ENCODE data around the gene NUP155. TPM values are rescaled to one million over a fixed set of nuclear protein-coding genes. Genes with fewer than 3 reads are reported as not detected.
"Not testable (repeated sequence)": the region's sequence is repeated elsewhere in the genome, so short reads cannot be mapped to it uniquely, and the experiment has no call there.

NUP155 gene
- total and polyA plus RNA-seq, 2 experiments from 2014 or later: 10.8 to 23.9 TPM

- Histone ChIP-seq H3K27me3 (replicated peaks; ENCODE audit: insufficient read depth) (no peaks in the 10 kb centered on the region), H3K9ac (no peak overlapping the region), H3K4me1 (ENCODE audit: insufficient read depth) (no peaks in the 10 kb centered on the region), H4K20me1 (ENCODE audit: insufficient read depth) (no peaks in the 10 kb centered on the region), H3K9me3 (ENCODE audit: low read depth) (no peaks in the 10 kb centered on the region), H3K9me2 (ENCODE audit: insufficient read depth) (no peaks in the 10 kb centered on the region), H3K79me2 (ENCODE audit: insufficient read depth) (no peaks in the 10 kb centered on the region), H3K4me2 (ENCODE audit: unreplicated experiment) (no peak overlapping the region), H3F3A (ENCODE audit: insufficient read depth) (peaks cover 7% of the 10 kb centered on the region; the same call in 1 of the 2 replicates), H2AFZ (no peak overlapping the region), H3K36me3 (ENCODE audit: low read depth) (peaks cover 9% of the 10 kb centered on the region; the same call in 1 of the 2 replicates), H3K4me3 (no peak overlapping the region), H3K27ac (no peak overlapping the region)
- in situ Hi-C loops (cut with MboI): loop anchor here (10.0 kb wide), 1 partner anchor 424 kb away; no protein-coding TSS in a partner anchor
- TF ChIP-seq EZH2 (IDR thresholded peaks at IDR 0.05; ENCODE audit: insufficient read depth, poor library complexity, severe bottlenecking): no peak
- TF ChIP-seq EZH2phosphoT487 (IDR thresholded peaks at IDR 0.05; ENCODE audit: insufficient read depth, low read depth): no peak
- WGBS, 2 experiments (ENCODE audit: low coverage in 1 of 2, low lambda C conversion rate in 2 of 2, missing lambda C conversion rate in 2 of 2): 79 to 89% methylated on average over 4 of the region's 4 CpGs
- DNase-seq: no peak
Measured at GRCh38 chr5:37400501-37400900, 29.6 kb upstream of the NUP155 start.

GRCh38 chr5:37396352-37396751, 25.4 kb upstream of the NUP155 start:
- 86 to 88% methylated on average over 5 of the region's 5 CpGs for WGBS, 2 experiments (ENCODE audit: low coverage in 1 of 2, low lambda C conversion rate in 2 of 2, missing lambda C conversion rate in 2 of 2)

DNA sequence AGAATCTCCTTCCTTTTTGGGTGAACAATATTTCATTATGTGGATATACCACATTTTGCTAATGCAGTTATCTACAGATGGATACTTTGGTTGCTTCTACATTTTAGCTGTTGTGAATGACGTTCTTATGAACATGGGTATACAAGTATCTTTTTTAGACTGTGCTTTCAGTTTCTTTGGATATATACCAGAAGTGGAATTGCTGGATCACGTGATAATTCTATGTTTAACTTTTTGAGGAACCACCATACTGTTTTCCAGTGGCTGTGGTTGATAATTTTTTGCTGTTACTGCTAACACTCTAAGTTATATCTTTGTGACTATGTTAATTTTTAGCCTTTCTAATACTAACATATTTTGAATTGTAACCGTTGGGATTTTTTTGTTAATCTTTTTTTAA, 20.7 kb upstream of the NUP155 start:
- TF ChIP-seq EZH2 (IDR thresholded peaks at IDR 0.05; ENCODE audit: insufficient read depth, poor library complexity, severe bottlenecking) (no peak), EZH2phosphoT487 (IDR thresholded peaks at IDR 0.05; ENCODE audit: insufficient read depth, low read depth) (no peak)
- Histone ChIP-seq H3K27ac (no peak overlapping the region), H3K9me2 (ENCODE audit: insufficient read depth) (no peaks in the 10 kb centered on the region), H3K27me3 (replicated peaks; ENCODE audit: insufficient read depth) (no peaks in the 10 kb centered on the region), H3K4me1 (ENCODE audit: insufficient read depth) (no peaks in the 10 kb centered on the region), H3K9me3 (ENCODE audit: low read depth) (no peaks in the 10 kb centered on the region), H2AFZ (no peak overlapping the region), H3K4me3 (no peak overlapping the region), H3K9ac (no peak overlapping the region), H3K36me3 (ENCODE audit: low read depth) (peaks cover 38% of the 10 kb centered on the region), H3F3A (ENCODE audit: insufficient read depth) (no peaks in the 10 kb centered on the region), H4K20me1 (ENCODE audit: insufficient read depth) (no peaks in the 10 kb centered on the region), H3K79me2 (ENCODE audit: insufficient read depth) (peaks cover 34% of the 10 kb centered on the region), H3K4me2 (ENCODE audit: unreplicated experiment) (no peak overlapping the region)
- in situ Hi-C loops (cut with MboI): no loop called here
- no peak for DNase-seq
- WGBS, 2 experiments (ENCODE audit: low coverage in 1 of 2, low lambda C conversion rate in 2 of 2, missing lambda C conversion rate in 2 of 2): 98 to 100% methylated on average over 3 of the region's 3 CpGs

More at GRCh38 chr5:37396352-37396751, 25.4 kb upstream of the NUP155 start:
- TF ChIP-seq EZH2phosphoT487 (IDR thresholded peaks at IDR 0.05; ENCODE audit: insufficient read depth, low read depth) (no peak), EZH2 (IDR thresholded peaks at IDR 0.05; ENCODE audit: insufficient read depth, poor library complexity, severe bottlenecking) (no peak)
- H3K27me3 ChIP-seq (replicated peaks; ENCODE audit: insufficient read depth): no peaks in the 10 kb centered on the region
- H3K36me3 ChIP-seq (ENCODE audit: low read depth): peaks cover 41% of the 10 kb centered on the region
- peaks cover 7% of the 10 kb centered on the region; the same call in 1 of the 2 replicates for H3F3A ChIP-seq (ENCODE audit: insufficient read depth)
- H3K4me3 ChIP-seq: no peak overlapping the region
- no peak overlapping the region for H3K9ac ChIP-seq
- no peak for DNase-seq
- in situ Hi-C loops (cut with MboI): no loop called here
- no peaks in the 10 kb centered on the region for H4K20me1 ChIP-seq (ENCODE audit: insufficient read depth)
- H3K27ac ChIP-seq: no peak overlapping the region
- H3K9me2 ChIP-seq (ENCODE audit: insufficient read depth): no peaks in the 10 kb centered on the region
- no peak overlapping the region for H2AFZ ChIP-seq
- no peaks in the 10 kb centered on the region for H3K9me3 ChIP-seq (ENCODE audit: low read depth)
- no peaks in the 10 kb centered on the region for H3K4me1 ChIP-seq (ENCODE audit: insufficient read depth)
- no peak overlapping the region for H3K4me2 ChIP-seq (ENCODE audit: unreplicated experiment)
- H3K79me2 ChIP-seq (ENCODE audit: insufficient read depth): peaks cover 19% of the 10 kb centered on the region; the same call in 1 of the 2 replicates

- peak within 1 kb of the TSS; percentile 92 for H3K4me2 ChIP-seq (ENCODE audit: unreplicated experiment)
- H3F3A ChIP-seq (ENCODE audit: insufficient read depth); H3K27me3 ChIP-seq (replicated peaks; ENCODE audit: insufficient read depth); H3K36me3 ChIP-seq (ENCODE audit: low read depth); H3K9me3 ChIP-seq (ENCODE audit: low read depth); in situ Hi-C loops (cut with MboI); H3K9me2 ChIP-seq (ENCODE audit: insufficient read depth); H3K4me1 ChIP-seq (ENCODE audit: insufficient read depth); H4K20me1 ChIP-seq (ENCODE audit: insufficient read depth): not testable (repeated sequence)
- H2AFZ ChIP-seq: peak within 1 kb of the TSS; percentile 98
- peak; percentile 92 for DNase-seq
- peak within 1 kb of the TSS; percentile 35; the same call in 1 of the 2 replicates for H3K27ac ChIP-seq
- whole genome bisulfite sequencing, 2 experiments (ENCODE audit: low coverage in 1 of 2, low lambda C conversion rate in 2 of 2, missing lambda C conversion rate in 2 of 2): 2% methylated on average over 32 to 37 of the region's 39 CpGs
- peak within 1 kb of the TSS; percentile 94 for H3K9ac ChIP-seq
- peaks cover 22% of the 10 kb centered on the region for H3K79me2 ChIP-seq (ENCODE audit: insufficient read depth)
- H3K4me3 ChIP-seq: peak within 1 kb of the TSS; percentile 99
Measured at GRCh38 chr5:37379100-37379628, 8.3 kb upstream of the NUP155 start, which contains the start of gene WDR70. WDR70 (plus strand) TSS chr5:37379318; CDS start chr5:37379368, 50 bp downstream.

DNA sequence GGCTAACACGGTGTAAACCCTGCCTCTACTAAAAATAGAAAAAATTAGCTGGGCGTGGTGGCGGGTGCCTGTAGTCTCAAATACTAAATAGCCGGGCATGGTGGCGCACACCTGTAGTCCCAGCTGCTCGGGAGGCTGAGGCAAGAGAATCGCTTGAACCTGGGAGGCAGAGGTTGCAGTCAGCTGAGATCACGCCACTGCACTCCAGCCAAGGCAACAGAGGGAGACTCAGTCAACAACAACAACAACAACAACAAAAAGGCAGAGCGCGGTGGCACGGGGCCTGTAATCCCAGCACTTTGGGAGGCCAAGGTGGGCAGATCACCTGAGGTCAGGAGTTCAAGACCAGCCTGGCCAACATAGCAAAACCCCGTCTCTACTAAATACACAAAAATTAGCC, 7.2 kb upstream of the NUP155 start:
- H2AFZ ChIP-seq; in situ Hi-C loops (cut with MboI): not testable (repeated sequence)

More for the DNA sequence above, 7.2 kb upstream of the NUP155 start:
- H3K79me2 ChIP-seq (ENCODE audit: insufficient read depth): peaks cover 22% of the 10 kb centered on the region
- 88 to 89% methylated on average over 10 to 12 of the region's 12 CpGs for WGBS, 2 experiments (ENCODE audit: low coverage in 1 of 2, low lambda C conversion rate in 2 of 2, missing lambda C conversion rate in 2 of 2)
- H3K9ac ChIP-seq; H3K27me3 ChIP-seq (replicated peaks; ENCODE audit: insufficient read depth); H3K27ac ChIP-seq; H3K36me3 ChIP-seq (ENCODE audit: low read depth); H3K4me2 ChIP-seq (ENCODE audit: unreplicated experiment); H3K4me3 ChIP-seq; H3K4me1 ChIP-seq (ENCODE audit: insufficient read depth); H3K9me2 ChIP-seq (ENCODE audit: insufficient read depth); H3K9me3 ChIP-seq (ENCODE audit: low read depth); H3F3A ChIP-seq (ENCODE audit: insufficient read depth); H4K20me1 ChIP-seq (ENCODE audit: insufficient read depth); DNase-seq: not testable (repeated sequence)
